GM23338 (cell line): ENCODE measurements around the gene CPNE4. TPM values are rescaled to one million over a fixed set of nuclear protein-coding genes. Genes with fewer than 3 reads are reported as not detected.

Experiments
- ATAC-seq: fragments of 200-7000 bp; cut with Tn5 transposase; 3 replicates; pipeline ENCODE4 v1.9.1; 2020
- DNase-seq: peaks from one replicate; pipeline ENCODE4 v3.0.0-alpha.2; 2015; ENCODE audit warnings: low spot score
- H2AFZ ChIP-seq: fragments of 200-600 bp; sonication (generic); 2 replicates; pipeline ENCODE4 v1.8.0; 2016; ENCODE audit warnings: antibody characterized with exemption, mild to moderate bottlenecking, moderate library complexity
- H3F3A ChIP-seq: fragments of 200-600 bp; sonication (generic); replicated peaks from 2 replicates; pipeline ENCODE4 v1.8.0; 2017; ENCODE audit warnings: antibody characterized with exemption, mixed run types, low read depth
- H3K27ac ChIP-seq: fragments of 200-600 bp; sonication (generic); 2 replicates; pipeline ENCODE4 v1.6.1; 2016; ENCODE audit warnings: low read depth
- H3K27me3 ChIP-seq: fragments of 200-600 bp; sonication (generic); 2 replicates; pipeline ENCODE4 v1.8.0; 2016; ENCODE audit warnings: mild to moderate bottlenecking, mixed run types, moderate library complexity; ENCODE audit not compliant: insufficient read depth
- H3K36me3 ChIP-seq: fragments of 200-600 bp; sonication (generic); 2 replicates; pipeline ENCODE4 v1.8.0; 2016; ENCODE audit warnings: mild to moderate bottlenecking; ENCODE audit not compliant: insufficient read depth
- H3K4me1 ChIP-seq: fragments of 200-600 bp; sonication (generic); 2 replicates; pipeline ENCODE4 v1.8.0; 2016; ENCODE audit warnings: mild to moderate bottlenecking, moderate library complexity; ENCODE audit not compliant: insufficient read depth
- H3K4me2 ChIP-seq: fragments of 200-600 bp; sonication (generic); 2 replicates; pipeline ENCODE4 v1.7.1; 2017; ENCODE audit warnings: mixed run types
- H3K4me3 ChIP-seq: fragments of 200-600 bp; sonication (generic); 2 replicates; pipeline ENCODE4 v1.6.1; 2016; ENCODE audit warnings: mixed run types
- H3K79me2 ChIP-seq: fragments of 200-600 bp; sonication (generic); replicated peaks from 2 replicates; pipeline ENCODE4 v1.8.0; 2017; ENCODE audit warnings: mild to moderate bottlenecking; ENCODE audit not compliant: insufficient read depth
- H3K9me2 ChIP-seq: fragments of 200-600 bp; sonication (generic); 2 replicates; pipeline ENCODE4 v1.8.0; 2017; ENCODE audit not compliant: insufficient read depth
- H4K20me1 ChIP-seq: fragments of 200-600 bp; sonication (generic); replicated peaks from 2 replicates; pipeline ENCODE4 v1.8.0; 2017; ENCODE audit warnings: mild to moderate bottlenecking; ENCODE audit not compliant: insufficient read depth
- H3K27ac Mint-ChIP-seq: 2 replicates; pipeline ENCODE4 v1.8.0; 2020; ENCODE audit warnings: inconsistent platforms, mild to moderate bottlenecking, moderate library complexity, mixed read lengths
- H3K27me3 Mint-ChIP-seq: 3 replicates; pipeline ENCODE4 v1.8.0; 2022; ENCODE audit warnings: low read depth, mild to moderate bottlenecking, moderate library complexity, mixed read lengths, inconsistent platforms; ENCODE audit not compliant: insufficient read depth, poor library complexity
- H3K36me3 Mint-ChIP-seq: 3 replicates; pipeline ENCODE4 v1.8.0; 2021; ENCODE audit warnings: low read depth, mild to moderate bottlenecking, inconsistent platforms, moderate library complexity, mixed read lengths
- H3K4me1 Mint-ChIP-seq: 3 replicates; pipeline ENCODE4 v1.8.0; 2020; ENCODE audit warnings: mild to moderate bottlenecking, inconsistent platforms, mixed read lengths
- H3K4me3 Mint-ChIP-seq: 3 replicates; pipeline ENCODE4 v1.8.0; 2021; ENCODE audit warnings: moderate library complexity, mild to moderate bottlenecking, inconsistent platforms, mixed read lengths
- H3K9me3 Mint-ChIP-seq: 3 replicates; pipeline ENCODE4 v1.8.0; 2020; ENCODE audit warnings: moderate library complexity, mild to moderate bottlenecking, inconsistent platforms, mixed read lengths
- CREB1 ChIP-seq: fragments of 250-450 bp; sonication (Bioruptor Pico); IDR thresholded peaks from 2 replicates; pipeline ENCODE4 v1.5.0; 2020; ENCODE audit warnings: low read depth, mild to moderate bottlenecking, moderate library complexity
- CTCF ChIP-seq, 2 experiments: fragments of 200-600 bp in 1 of 2; sonication (generic) in 1 of 2; conservative IDR thresholded peaks; 2 replicates each; pipeline versions ENCODE4 v1.5.1 to v1.6.1; 2016 to 2017; ENCODE audit warnings: antibody characterized with exemption in 2 of 2, low read depth in 2 of 2, mild to moderate bottlenecking in 2 of 2, moderate library complexity in 1 of 2
- EZH2 ChIP-seq: fragments of 200-600 bp; sonication (generic); IDR thresholded peaks from one replicate; pipeline ENCODE4 v1.8.0; 2017; ENCODE audit warnings: antibody characterized with exemption, mild to moderate bottlenecking, low read depth; ENCODE audit not compliant: unreplicated experiment
- EZH2phosphoT487 ChIP-seq: fragments of 200-600 bp; sonication (generic); IDR thresholded peaks from one replicate; pipeline ENCODE4 v1.8.1; 2018; ENCODE audit warnings: antibody characterized with exemption; ENCODE audit not compliant: unreplicated experiment
- JUNB ChIP-seq: IDR thresholded peaks from one replicate; pipeline ENCODE4 v1.6.1; 2016; ENCODE audit warnings: antibody characterized with exemption; ENCODE audit not compliant: unreplicated experiment
- NANOG ChIP-seq: IDR thresholded peaks from 2 replicates; pipeline ENCODE4 v1.6.1; 2016; ENCODE audit warnings: antibody characterized with exemption, borderline replicate concordance
- POLR2AphosphoS5 ChIP-seq: IDR thresholded peaks from 2 replicates; pipeline ENCODE4 v1.6.1; 2016; ENCODE audit warnings: antibody characterized with exemption, low read depth
- STAT1 ChIP-seq: IDR thresholded peaks from one replicate; pipeline ENCODE4 v1.6.1; 2016; ENCODE audit warnings: antibody characterized with exemption; ENCODE audit not compliant: unreplicated experiment
- ZNF114 ChIP-seq: fragments of 250-450 bp; sonication (Bioruptor Pico); IDR thresholded peaks from 2 replicates; pipeline ENCODE4 v1.5.0; 2020; ENCODE audit warnings: mild to moderate bottlenecking, moderate library complexity
- ZNF331 ChIP-seq: fragments of 250-450 bp; sonication (Bioruptor Pico); IDR thresholded peaks from 2 replicates; pipeline ENCODE4 v1.5.0; 2020; ENCODE audit warnings: low read depth, mild to moderate bottlenecking, moderate library complexity
- polyA plus RNA-seq: library from polyadenylated mRNA; unstranded; fragments of >200 nt; fragmentation: Nextera tagmentation; extraction: Ambion mirVana; gene quantifications from 2 replicates; pipeline ENCODE4 v1.2.1, GENCODE V29; 2016
- total RNA-seq: library from RNA; depleted of rRNA; stranded (reverse); fragments of >200 nt; shearing (Covaris generic); gene quantifications from 2 replicates; pipeline ENCODE4 v1.2.3, GENCODE V29; 2014
- TF ChIP-seq, protein P1 (sequence below): IDR thresholded peaks from one replicate; pipeline ENCODE4 v1.6.1; 2018; ENCODE audit warnings: antibody characterized with exemption; ENCODE audit not compliant: unreplicated experiment
- TF ChIP-seq, protein P2 (sequence below): IDR thresholded peaks from 2 replicates; pipeline ENCODE4 v1.6.1; 2016; ENCODE audit warnings: antibody characterized with exemption

The CPNE4 gene
- total and polyA plus RNA-seq, 2 experiments from 2014 or later = 2.0 to 6.5 TPM

GRCh38 chr3:131983689-131984088 is 51.1 kb downstream of the CPNE4 start (continued):
- TF ChIP-seq, protein P1, sequence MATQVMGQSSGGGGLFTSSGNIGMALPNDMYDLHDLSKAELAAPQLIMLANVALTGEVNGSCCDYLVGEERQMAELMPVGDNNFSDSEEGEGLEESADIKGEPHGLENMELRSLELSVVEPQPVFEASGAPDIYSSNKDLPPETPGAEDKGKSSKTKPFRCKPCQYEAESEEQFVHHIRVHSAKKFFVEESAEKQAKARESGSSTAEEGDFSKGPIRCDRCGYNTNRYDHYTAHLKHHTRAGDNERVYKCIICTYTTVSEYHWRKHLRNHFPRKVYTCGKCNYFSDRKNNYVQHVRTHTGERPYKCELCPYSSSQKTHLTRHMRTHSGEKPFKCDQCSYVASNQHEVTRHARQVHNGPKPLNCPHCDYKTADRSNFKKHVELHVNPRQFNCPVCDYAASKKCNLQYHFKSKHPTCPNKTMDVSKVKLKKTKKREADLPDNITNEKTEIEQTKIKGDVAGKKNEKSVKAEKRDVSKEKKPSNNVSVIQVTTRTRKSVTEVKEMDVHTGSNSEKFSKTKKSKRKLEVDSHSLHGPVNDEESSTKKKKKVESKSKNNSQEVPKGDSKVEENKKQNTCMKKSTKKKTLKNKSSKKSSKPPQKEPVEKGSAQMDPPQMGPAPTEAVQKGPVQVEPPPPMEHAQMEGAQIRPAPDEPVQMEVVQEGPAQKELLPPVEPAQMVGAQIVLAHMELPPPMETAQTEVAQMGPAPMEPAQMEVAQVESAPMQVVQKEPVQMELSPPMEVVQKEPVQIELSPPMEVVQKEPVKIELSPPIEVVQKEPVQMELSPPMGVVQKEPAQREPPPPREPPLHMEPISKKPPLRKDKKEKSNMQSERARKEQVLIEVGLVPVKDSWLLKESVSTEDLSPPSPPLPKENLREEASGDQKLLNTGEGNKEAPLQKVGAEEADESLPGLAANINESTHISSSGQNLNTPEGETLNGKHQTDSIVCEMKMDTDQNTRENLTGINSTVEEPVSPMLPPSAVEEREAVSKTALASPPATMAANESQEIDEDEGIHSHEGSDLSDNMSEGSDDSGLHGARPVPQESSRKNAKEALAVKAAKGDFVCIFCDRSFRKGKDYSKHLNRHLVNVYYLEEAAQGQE = no peak

GRCh38 chr3:131981323-131981722 is 53.5 kb downstream of the CPNE4 start:
- peaks cover 2% of the 10 kb centered on the region for H3K27me3 Mint-ChIP-seq
- TF ChIP-seq EZH2phosphoT487 (no peak), STAT1 (no peak), NANOG (no peak), JUNB (no peak), ZNF331 (CRISPR knock-in tag) (no peak), POLR2AphosphoS5 (no peak), ZNF114 (no peak), CREB1 (CRISPR knock-in tag) (no peak), CTCF (conservative IDR thresholded peaks at IDR 0.05; ENCODE audit: low read depth in 2 of 2) (no peak), EZH2 (no peak)
- TF ChIP-seq, protein P1 = no peak
- TF ChIP-seq, protein P2, sequence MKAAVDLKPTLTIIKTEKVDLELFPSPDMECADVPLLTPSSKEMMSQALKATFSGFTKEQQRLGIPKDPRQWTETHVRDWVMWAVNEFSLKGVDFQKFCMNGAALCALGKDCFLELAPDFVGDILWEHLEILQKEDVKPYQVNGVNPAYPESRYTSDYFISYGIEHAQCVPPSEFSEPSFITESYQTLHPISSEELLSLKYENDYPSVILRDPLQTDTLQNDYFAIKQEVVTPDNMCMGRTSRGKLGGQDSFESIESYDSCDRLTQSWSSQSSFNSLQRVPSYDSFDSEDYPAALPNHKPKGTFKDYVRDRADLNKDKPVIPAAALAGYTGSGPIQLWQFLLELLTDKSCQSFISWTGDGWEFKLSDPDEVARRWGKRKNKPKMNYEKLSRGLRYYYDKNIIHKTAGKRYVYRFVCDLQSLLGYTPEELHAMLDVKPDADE = no peak

More at GRCh38 chr3:131981323-131981722, 53.5 kb downstream of the CPNE4 start:
- Histone ChIP-seq H3K27ac (no peak overlapping the region), H3F3A (no peaks in the 10 kb centered on the region), H3K4me1 (no peaks in the 10 kb centered on the region), H3K79me2 (no peaks in the 10 kb centered on the region), H3K27me3 (no peaks in the 10 kb centered on the region), H4K20me1 (no peaks in the 10 kb centered on the region), H3K36me3 (no peaks in the 10 kb centered on the region), H2AFZ (no peak overlapping the region), H3K4me3 (no peak overlapping the region), H3K4me2 (no peak overlapping the region), H3K9me2 (no peaks in the 10 kb centered on the region)
- Mint-ChIP-seq H3K9me3 (peaks cover 16% of the 10 kb centered on the region), H3K4me1 (no peaks in the 10 kb centered on the region), H3K27ac (no peak overlapping the region), H3K36me3 (no peaks in the 10 kb centered on the region), H3K4me3 (no peak overlapping the region)
- DNase-seq (no peak), ATAC-seq (no peak)
